VCaP (cell line): Measurements from ENCODE around the gene TMOD2.

ENCODE experiments used
- H3K27ac ChIP-seq: fragments of 450-650 bp; 2 replicates; pipeline ENCODE4 v1.5.1; 2017
- CTCF ChIP-seq: fragments of 450-650 bp; conservative IDR thresholded peaks from 2 replicates; pipeline ENCODE4 v1.5.1; 2017; ENCODE audit warnings: mild to moderate bottlenecking, moderate library complexity

Gene TMOD2

GRCh38 chr15:51793521-51794305 is 42.3 kb downstream of the TMOD2 start:
- H3K27ac ChIP-seq = peak overlapping the region; percentile 77
- no peak for TF ChIP-seq CTCF

- no peak overlapping the region for H3K27ac ChIP-seq
- no peak for TF ChIP-seq CTCF
These were observed 45.5 kb downstream of the TMOD2 start for GRCh38 chr15:51796847-51797401.

GRCh38 chr15:51798281-51798680 is 46.9 kb downstream of the TMOD2 start:
- TF ChIP-seq CTCF = no peak

GRCh38 chr15:51799282-51800252 is 48.2 kb downstream of the TMOD2 start:
- no peak overlapping the region for H3K27ac ChIP-seq
- TF ChIP-seq CTCF = no peak

More at GRCh38 chr15:51798281-51798680, 46.9 kb downstream of the TMOD2 start:
- H3K27ac ChIP-seq = no peak overlapping the region

- peak; percentile 71 for TF ChIP-seq CTCF
- H3K27ac ChIP-seq = no peak overlapping the region
These were observed 50.0 kb downstream of the TMOD2 start for GRCh38 chr15:51801391-51801835.

- TF ChIP-seq CTCF = no peak
- H3K27ac ChIP-seq = no peak overlapping the region
These were observed 51.2 kb downstream of the TMOD2 start for GRCh38 chr15:51802593-51802992.

- H3K27ac ChIP-seq = no peak overlapping the region
- no peak for TF ChIP-seq CTCF
These were observed 52.6 kb downstream of the TMOD2 start for GRCh38 chr15:51803965-51804364.
